ENCODE data around the gene LOXHD1.

DNA sequence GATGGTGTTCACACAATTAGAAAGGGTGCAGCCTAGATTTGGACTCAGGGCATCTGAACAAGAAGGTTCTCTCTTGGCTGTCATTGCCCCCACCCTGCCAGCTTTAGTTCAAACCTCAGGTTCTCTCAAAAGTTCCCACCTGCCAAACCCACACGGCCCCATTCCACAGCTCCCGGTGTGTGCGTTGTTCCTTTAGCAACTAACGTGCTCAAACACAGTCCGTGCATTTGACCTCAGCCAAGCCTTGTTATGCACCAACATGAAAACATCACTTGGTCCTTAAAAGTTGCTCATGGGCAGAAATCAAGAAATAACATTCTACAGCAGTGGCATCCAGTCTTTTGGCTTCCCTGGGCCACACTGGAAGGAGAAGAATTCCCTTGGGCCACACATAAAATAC lies 32.0 kb downstream of the LOXHD1 start:
- TF ChIP-seq, protein P1, sequence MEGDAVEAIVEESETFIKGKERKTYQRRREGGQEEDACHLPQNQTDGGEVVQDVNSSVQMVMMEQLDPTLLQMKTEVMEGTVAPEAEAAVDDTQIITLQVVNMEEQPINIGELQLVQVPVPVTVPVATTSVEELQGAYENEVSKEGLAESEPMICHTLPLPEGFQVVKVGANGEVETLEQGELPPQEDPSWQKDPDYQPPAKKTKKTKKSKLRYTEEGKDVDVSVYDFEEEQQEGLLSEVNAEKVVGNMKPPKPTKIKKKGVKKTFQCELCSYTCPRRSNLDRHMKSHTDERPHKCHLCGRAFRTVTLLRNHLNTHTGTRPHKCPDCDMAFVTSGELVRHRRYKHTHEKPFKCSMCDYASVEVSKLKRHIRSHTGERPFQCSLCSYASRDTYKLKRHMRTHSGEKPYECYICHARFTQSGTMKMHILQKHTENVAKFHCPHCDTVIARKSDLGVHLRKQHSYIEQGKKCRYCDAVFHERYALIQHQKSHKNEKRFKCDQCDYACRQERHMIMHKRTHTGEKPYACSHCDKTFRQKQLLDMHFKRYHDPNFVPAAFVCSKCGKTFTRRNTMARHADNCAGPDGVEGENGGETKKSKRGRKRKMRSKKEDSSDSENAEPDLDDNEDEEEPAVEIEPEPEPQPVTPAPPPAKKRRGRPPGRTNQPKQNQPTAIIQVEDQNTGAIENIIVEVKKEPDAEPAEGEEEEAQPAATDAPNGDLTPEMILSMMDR (IDR thresholded peaks at IDR 0.05; ENCODE audit: borderline replicate concordance, extremely low read depth, low read length, poor library complexity, severe bottlenecking) = no peak
- TF ChIP-seq EZH2 (IDR thresholded peaks at IDR 0.05; ENCODE audit: borderline replicate concordance, low read depth, low read length, severe bottlenecking) = no peak
